GM21717 (cell line): Measurements from ENCODE around the gene TAF1B.
A peak's percentile ranks its signal among the peaks of the same experiment; 100 is the strongest.

Experiments used
- ATAC-seq: cut with Tn5 transposase; IDR thresholded peaks from one replicate; pipeline ENCODE4 v1.9.1; 2021; ENCODE audit warnings: mild to moderate bottlenecking, moderate library complexity; ENCODE audit not compliant: unreplicated experiment

The TAF1B gene

DNA sequence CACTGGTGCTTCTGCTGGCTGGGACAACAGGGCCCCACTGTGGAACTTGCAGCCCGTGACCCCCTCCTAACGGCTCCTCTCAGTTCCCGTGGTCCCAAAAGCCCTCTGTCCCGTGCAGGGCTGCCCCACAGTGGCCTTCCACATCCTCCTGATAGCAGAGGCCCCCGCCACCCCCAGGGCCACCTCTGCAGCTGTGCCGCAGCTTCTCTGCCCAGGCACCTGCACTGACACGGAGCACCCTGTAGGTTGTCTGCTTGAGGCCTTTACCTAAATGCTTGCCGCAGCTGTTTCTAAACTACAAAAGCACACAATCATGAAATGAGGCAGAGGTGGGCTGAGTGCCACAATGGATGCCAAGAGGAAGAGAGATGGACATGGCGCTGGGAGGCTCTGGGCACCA is 94.7 kb downstream of the TAF1B start:
- ATAC-seq = no peak

- no peak for ATAC-seq
Measured at GRCh38 chr2:9939587-9940485, 96.6 kb downstream of the TAF1B start.

DNA sequence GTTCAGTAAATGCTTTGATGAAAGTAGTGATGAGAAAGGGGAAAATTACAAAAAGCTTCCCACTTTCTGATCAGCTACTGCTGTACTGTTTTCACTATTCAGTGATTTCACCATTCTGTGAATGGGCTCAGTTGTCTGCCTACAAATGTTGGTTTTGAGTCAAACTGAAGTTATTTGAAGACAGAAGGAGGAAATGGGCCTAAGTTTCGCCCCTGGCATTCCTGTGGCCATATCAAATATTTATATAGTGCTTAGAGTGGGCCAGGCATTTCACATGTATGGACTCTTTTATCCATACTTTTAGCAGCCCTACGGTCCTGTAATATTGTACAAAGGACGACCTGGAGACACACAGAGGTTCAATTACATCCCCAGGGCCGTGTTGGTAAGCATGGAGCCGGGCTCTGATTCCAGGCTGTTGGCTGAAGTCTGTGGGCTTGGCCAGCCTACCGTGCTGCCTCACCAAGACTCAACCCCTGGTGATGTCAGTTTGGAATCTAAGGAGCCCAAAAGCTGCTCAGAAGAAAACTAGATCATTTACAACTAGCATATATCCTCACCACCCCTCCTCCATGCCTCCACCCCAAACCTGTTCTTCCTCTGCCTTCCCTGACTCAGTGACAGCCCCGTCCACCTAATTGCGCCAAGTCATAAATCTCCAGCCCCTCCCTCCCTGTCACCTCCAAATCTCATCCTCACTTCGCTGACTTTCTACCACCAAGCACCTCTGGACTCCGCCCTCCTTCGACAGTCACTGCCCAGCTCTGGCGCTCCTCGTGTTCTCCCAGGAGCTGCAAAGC is 98.1 kb downstream of the TAF1B start:
- no peak for ATAC-seq

DNA sequence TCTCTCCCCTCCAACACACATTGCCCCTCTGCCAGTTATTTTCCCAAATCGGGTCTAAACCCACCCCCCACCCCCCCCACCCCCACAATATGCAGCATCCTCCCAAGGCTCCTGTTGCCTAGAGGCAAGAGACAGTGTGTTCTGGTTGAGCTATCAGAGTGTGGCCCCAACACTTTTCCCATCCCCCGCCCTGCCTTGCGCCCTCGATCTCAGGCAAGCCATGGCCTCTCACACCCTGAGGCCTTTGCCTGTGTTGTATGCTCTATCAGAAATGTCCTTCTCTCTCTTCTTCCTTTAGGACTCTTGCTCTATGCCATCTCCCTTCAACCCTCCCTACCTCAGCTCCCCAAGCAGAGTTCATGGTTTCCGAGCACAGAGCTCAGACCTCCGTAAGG is 98.7 kb downstream of the TAF1B start:
- no peak for ATAC-seq

GRCh38 chr2:9944330-9944758 is 101.1 kb downstream of the TAF1B start:
- no peak for ATAC-seq

DNA sequence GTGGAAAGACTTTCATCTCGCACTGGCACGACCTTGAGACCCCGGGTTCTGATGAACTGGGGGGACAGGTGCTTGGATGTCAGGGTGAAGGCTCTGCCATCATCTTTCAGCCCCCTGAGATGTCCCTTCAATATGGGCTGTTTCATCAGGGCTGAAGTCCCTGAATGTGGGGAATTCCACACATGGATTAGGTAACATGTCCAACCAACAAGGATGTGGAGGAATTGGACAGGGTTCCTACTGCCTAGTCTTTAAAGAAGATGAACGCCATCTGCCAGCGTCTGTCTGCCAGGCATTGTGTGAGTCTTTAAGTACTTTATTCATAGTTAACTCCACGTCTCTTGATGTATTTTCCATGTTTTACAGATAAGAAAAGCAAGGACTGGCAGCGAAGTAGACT is 102.3 kb downstream of the TAF1B start:
- no peak for ATAC-seq

- ATAC-seq = no peak
Measured at GRCh38 chr2:9946076-9946475, 102.8 kb downstream of the TAF1B start.

DNA sequence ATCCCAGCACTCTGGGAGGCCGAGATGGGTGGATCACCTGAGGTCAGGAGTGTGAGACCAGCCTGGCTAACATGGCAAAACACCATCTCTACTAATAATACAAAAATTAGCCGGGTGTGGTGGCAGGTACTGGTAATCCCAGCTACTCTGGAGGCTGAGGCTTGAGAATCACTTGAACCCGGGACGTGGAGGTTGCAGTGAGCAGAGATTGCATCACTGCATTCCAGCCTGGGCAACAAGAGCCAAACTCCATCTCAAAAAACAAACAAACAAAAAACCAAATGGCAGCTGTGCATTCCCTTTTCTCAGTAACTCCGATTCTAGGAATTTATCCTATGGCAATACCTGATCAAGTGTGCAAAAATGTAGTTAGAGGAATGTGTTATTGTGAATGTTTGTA is 103.5 kb downstream of the TAF1B start:
- ATAC-seq = no peak

DNA sequence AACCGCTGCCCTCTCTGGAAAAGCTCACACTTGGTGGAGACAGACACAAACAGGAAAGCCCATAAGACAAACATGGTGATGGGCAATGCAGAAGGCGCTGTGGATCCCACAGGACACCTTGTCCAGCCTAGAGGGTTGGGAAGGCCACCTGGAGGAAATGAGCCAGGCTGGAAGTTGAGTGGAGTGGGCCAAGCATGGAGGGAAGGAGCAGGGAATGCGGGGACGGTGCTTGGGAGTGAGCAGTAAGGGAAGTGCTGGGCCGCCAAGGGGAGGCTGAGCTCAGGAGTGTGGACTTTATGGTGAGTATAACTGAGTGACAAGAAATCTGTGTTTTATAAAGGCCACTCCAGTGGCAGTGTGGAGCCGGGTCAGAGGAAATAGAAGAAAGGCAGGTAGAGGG is 105.4 kb downstream of the TAF1B start:
- no peak for ATAC-seq

- ATAC-seq = no peak
Measured at GRCh38 chr2:9949239-9949991, 106.1 kb downstream of the TAF1B start.

GRCh38 chr2:9949992-9950520 is 106.8 kb downstream of the TAF1B start:
- no peak for ATAC-seq

- peak; percentile 39 for ATAC-seq
Measured at GRCh38 chr2:9950521-9951271, 107.4 kb downstream of the TAF1B start.

GRCh38 chr2:9951272-9951521 is 107.9 kb downstream of the TAF1B start:
- ATAC-seq = no peak

GRCh38 chr2:9951522-9952285 is 108.4 kb downstream of the TAF1B start, which contains the start of gene GRHL1:
GRHL1 (plus strand) TSS chr2:9951693; CDS start chr2:9951834, 141 bp downstream.
- ATAC-seq = peak; percentile 94

GRCh38 chr2:9952286-9952737 is 109.0 kb downstream of the TAF1B start:
- ATAC-seq = no peak

DNA sequence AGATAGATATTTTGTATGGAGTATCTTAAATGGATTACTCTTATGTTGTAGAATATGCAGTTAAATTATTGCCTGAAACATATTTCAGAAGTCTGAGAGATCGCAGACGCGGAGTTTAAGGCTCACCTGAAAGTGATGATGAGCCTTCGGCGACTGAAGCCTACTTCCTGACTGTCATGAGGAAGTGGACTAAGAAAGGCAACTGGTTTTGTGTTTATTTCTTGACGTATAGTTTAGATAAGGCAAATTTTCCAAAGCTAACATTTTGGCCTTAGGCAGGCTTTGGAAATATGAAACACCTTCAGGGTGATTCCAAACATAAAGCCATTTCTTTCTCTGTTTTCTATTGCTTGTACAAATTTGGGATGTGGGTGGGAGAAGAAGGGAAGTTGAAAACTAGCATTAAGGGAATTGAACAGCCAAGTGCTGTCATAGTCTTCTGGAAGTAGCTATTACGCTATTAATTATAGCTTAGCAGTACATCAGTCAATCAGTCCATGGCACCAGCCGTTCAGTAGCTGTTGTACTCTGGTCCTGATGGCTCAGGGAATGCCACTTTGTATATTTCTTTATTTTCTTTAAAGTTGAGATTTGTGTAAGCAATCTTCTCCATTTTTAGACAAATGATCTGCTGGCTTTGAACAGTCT is 109.7 kb downstream of the TAF1B start:
- no peak for ATAC-seq

- ATAC-seq = no peak
Measured at GRCh38 chr2:9954136-9954535, 110.9 kb downstream of the TAF1B start.

- no peak for ATAC-seq
Measured at GRCh38 chr2:9958057-9958456, 114.8 kb downstream of the TAF1B start.

DNA sequence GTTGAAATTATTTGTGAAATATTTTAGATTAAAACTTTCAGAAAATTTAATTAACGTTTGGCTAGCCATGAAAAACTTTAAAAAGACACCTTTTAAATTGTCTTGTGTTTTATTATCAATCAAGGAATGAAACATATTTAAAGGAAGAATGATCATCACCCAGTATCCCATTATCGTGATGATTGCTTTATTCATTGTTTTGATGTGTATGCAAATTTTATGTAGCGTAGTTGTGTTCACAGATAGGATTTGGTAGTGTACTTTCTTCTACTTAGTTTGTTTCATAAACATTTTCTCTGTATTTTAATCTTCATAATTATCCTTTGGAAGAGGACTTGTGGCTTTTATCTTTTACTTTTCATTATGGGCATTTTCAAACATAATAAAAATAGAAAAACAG is 116.0 kb downstream of the TAF1B start:
- no peak for ATAC-seq
